Astrocyte (in vitro differentiated cells and primary cell): Measurements from ENCODE around the gene TSHZ1. TPM values are rescaled to one million over a fixed set of nuclear protein-coding genes. Genes with fewer than 3 reads are reported as not detected.

Experiments used
- DNase-seq: peaks from one replicate; pipeline ENCODE4 v3.0.0-alpha.2; 2010; ENCODE audit warnings: low read depth
- FAIRE-seq: peaks from 2 replicates; lab custom pipeline; 2011; peaks lifted over from hg19 to GRCh38; lab: Jason Lieb, UNC
- H2AFZ ChIP-seq: 2 replicates; pipeline ENCODE4 v1.6.0; 2012; ENCODE audit warnings: low read depth, low read length, inconsistent platforms
- H3K27ac ChIP-seq: 2 replicates; pipeline ENCODE4 v1.5.1; 2011; ENCODE audit warnings: low read depth, low read length, inconsistent platforms
- H3K27me3 ChIP-seq: 2 replicates; pipeline ENCODE4 v1.6.0; 2011; ENCODE audit warnings: low read length, inconsistent platforms; ENCODE audit not compliant: insufficient read depth
- H3K36me3 ChIP-seq: 2 replicates; pipeline ENCODE4 v1.5.1; 2011; ENCODE audit warnings: low read length, inconsistent platforms; ENCODE audit not compliant: insufficient read depth
- H3K4me1 ChIP-seq: 2 replicates; pipeline ENCODE4 v1.5.1; 2011; ENCODE audit warnings: low read length, inconsistent platforms; ENCODE audit not compliant: insufficient read depth
- H3K4me2 ChIP-seq: 2 replicates; pipeline ENCODE4 v1.6.0; 2012; ENCODE audit warnings: low read length, inconsistent platforms
- H3K4me3 ChIP-seq: 2 replicates; pipeline ENCODE4 v1.5.1; 2011; ENCODE audit warnings: low read depth, mild to moderate bottlenecking, low read length, inconsistent platforms; ENCODE audit not compliant: insufficient read depth
- H3K79me2 ChIP-seq: 2 replicates; pipeline ENCODE4 v1.6.0; 2012; ENCODE audit warnings: mild to moderate bottlenecking, low read length, inconsistent platforms; ENCODE audit not compliant: insufficient read depth
- H3K9ac ChIP-seq: 2 replicates; pipeline ENCODE4 v1.6.0; 2012; ENCODE audit warnings: mild to moderate bottlenecking, low read length, inconsistent platforms
- H3K9me3 ChIP-seq: 2 replicates; pipeline ENCODE4 v1.5.1; 2012; ENCODE audit warnings: low read depth, mild to moderate bottlenecking, low read length, inconsistent platforms; ENCODE audit not compliant: insufficient read depth
- H4K20me1 ChIP-seq: 2 replicates; pipeline ENCODE4 v1.6.0; 2012; ENCODE audit warnings: low read length, inconsistent platforms; ENCODE audit not compliant: insufficient read depth
- H3K27ac Mint-ChIP-seq: one replicate; pipeline ENCODE4 v1.8.0; 2021; ENCODE audit warnings: mild to moderate bottlenecking, mixed read lengths; ENCODE audit not compliant: unreplicated experiment
- H3K27me3 Mint-ChIP-seq: one replicate; pipeline ENCODE4 v1.8.0; 2021; ENCODE audit warnings: low read depth, mixed read lengths; ENCODE audit not compliant: unreplicated experiment
- H3K36me3 Mint-ChIP-seq: one replicate; pipeline ENCODE4 v1.8.0; 2021; ENCODE audit warnings: low read depth, mixed read lengths; ENCODE audit not compliant: unreplicated experiment
- H3K4me1 Mint-ChIP-seq: one replicate; pipeline ENCODE4 v1.8.0; 2021; ENCODE audit warnings: low read depth, mixed read lengths; ENCODE audit not compliant: unreplicated experiment
- H3K4me3 Mint-ChIP-seq: one replicate; pipeline ENCODE4 v1.8.0; 2021; ENCODE audit warnings: mild to moderate bottlenecking, moderate library complexity, mixed read lengths; ENCODE audit not compliant: unreplicated experiment
- H3K9me3 Mint-ChIP-seq: one replicate; pipeline ENCODE4 v1.8.0; 2021; ENCODE audit warnings: mild to moderate bottlenecking, mixed read lengths; ENCODE audit not compliant: unreplicated experiment
- EZH2 ChIP-seq: IDR thresholded peaks from 2 replicates; pipeline ENCODE4 v1.6.1; 2012; ENCODE audit warnings: mild to moderate bottlenecking, low read length, inconsistent platforms; ENCODE audit not compliant: insufficient read depth
- total RNA-seq: library from RNA; stranded (reverse); gene quantifications from 2 replicates; pipeline ENCODE4 v1.2.1, GENCODE V29; 2021
- TF ChIP-seq, protein P1 (sequence below): IDR thresholded peaks from 2 replicates; pipeline ENCODE4 v1.5.1; 2011; ENCODE audit warnings: low read depth, mild to moderate bottlenecking, inconsistent platforms, low read length, moderate library complexity; ENCODE audit not compliant: insufficient read depth

The TSHZ1 gene
- total RNA-seq, 1 donor from 2014 or later: 2.9 TPM

GRCh38 chr18:75282746-75283145 is 72.1 kb downstream of the TSHZ1 start:
- Histone ChIP-seq H4K20me1 (no peaks in the 10 kb centered on the region), H3K4me2 (no peak overlapping the region), H3K27me3 (no peaks in the 10 kb centered on the region), H2AFZ (no peak overlapping the region), H3K27ac (no peak overlapping the region), H3K9ac (no peak overlapping the region), H3K4me1 (no peaks in the 10 kb centered on the region), H3K79me2 (no peaks in the 10 kb centered on the region), H3K4me3 (no peak overlapping the region), H3K36me3 (no peaks in the 10 kb centered on the region), H3K9me3 (no peaks in the 10 kb centered on the region)
- no peak for TF ChIP-seq EZH2
- TF ChIP-seq, protein P1, sequence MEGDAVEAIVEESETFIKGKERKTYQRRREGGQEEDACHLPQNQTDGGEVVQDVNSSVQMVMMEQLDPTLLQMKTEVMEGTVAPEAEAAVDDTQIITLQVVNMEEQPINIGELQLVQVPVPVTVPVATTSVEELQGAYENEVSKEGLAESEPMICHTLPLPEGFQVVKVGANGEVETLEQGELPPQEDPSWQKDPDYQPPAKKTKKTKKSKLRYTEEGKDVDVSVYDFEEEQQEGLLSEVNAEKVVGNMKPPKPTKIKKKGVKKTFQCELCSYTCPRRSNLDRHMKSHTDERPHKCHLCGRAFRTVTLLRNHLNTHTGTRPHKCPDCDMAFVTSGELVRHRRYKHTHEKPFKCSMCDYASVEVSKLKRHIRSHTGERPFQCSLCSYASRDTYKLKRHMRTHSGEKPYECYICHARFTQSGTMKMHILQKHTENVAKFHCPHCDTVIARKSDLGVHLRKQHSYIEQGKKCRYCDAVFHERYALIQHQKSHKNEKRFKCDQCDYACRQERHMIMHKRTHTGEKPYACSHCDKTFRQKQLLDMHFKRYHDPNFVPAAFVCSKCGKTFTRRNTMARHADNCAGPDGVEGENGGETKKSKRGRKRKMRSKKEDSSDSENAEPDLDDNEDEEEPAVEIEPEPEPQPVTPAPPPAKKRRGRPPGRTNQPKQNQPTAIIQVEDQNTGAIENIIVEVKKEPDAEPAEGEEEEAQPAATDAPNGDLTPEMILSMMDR: no peak
- Mint-ChIP-seq H3K4me1 (peaks cover 5% of the 10 kb centered on the region), H3K9me3 (no peaks in the 10 kb centered on the region), H3K27ac (no peak overlapping the region), H3K36me3 (peaks cover 7% of the 10 kb centered on the region), H3K27me3 (no peaks in the 10 kb centered on the region), H3K4me3 (no peak overlapping the region)
- FAIRE-seq (no peak), DNase-seq (no peak)

GRCh38 chr18:75283731-75284130 is 73.1 kb downstream of the TSHZ1 start:
- no peaks in the 10 kb centered on the region for H3K4me1 ChIP-seq
- H3K9ac ChIP-seq: no peak overlapping the region
- H4K20me1 ChIP-seq: no peaks in the 10 kb centered on the region
- H3K9me3 ChIP-seq: no peaks in the 10 kb centered on the region
- no peaks in the 10 kb centered on the region for H3K27me3 ChIP-seq
- FAIRE-seq: no peak
- no peak overlapping the region for H3K27ac ChIP-seq
- no peak for DNase-seq
- Mint-ChIP-seq H3K4me3 (no peak overlapping the region), H3K4me1 (peaks cover 5% of the 10 kb centered on the region), H3K9me3 (no peaks in the 10 kb centered on the region), H3K27me3 (no peaks in the 10 kb centered on the region), H3K27ac (no peak overlapping the region), H3K36me3 (peaks cover 7% of the 10 kb centered on the region)
- no peaks in the 10 kb centered on the region for H3K79me2 ChIP-seq
- no peak overlapping the region for H3K4me3 ChIP-seq
- no peak for TF ChIP-seq EZH2
- TF ChIP-seq, protein P1: no peak
- H3K36me3 ChIP-seq: no peaks in the 10 kb centered on the region
- no peak overlapping the region for H3K4me2 ChIP-seq
- no peak overlapping the region for H2AFZ ChIP-seq

- Mint-ChIP-seq H3K4me1 (peaks cover 5% of the 10 kb centered on the region), H3K36me3 (peaks cover 7% of the 10 kb centered on the region), H3K9me3 (no peaks in the 10 kb centered on the region), H3K27ac (peak overlapping the region; percentile 44), H3K4me3 (no peak overlapping the region), H3K27me3 (no peaks in the 10 kb centered on the region)
- DNase-seq: no peak
- H3K9me3 ChIP-seq: no peaks in the 10 kb centered on the region
- no peaks in the 10 kb centered on the region for H4K20me1 ChIP-seq
- no peak overlapping the region for H3K27ac ChIP-seq
- no peak for FAIRE-seq
- no peak overlapping the region for H3K9ac ChIP-seq
- H3K36me3 ChIP-seq: no peaks in the 10 kb centered on the region
- no peak overlapping the region for H3K4me2 ChIP-seq
- no peaks in the 10 kb centered on the region for H3K79me2 ChIP-seq
- TF ChIP-seq, protein P1: no peak
- TF ChIP-seq EZH2: no peak
- H3K4me3 ChIP-seq: no peak overlapping the region
- H3K27me3 ChIP-seq: no peaks in the 10 kb centered on the region
- no peak overlapping the region for H2AFZ ChIP-seq
- no peaks in the 10 kb centered on the region for H3K4me1 ChIP-seq
Measured at GRCh38 chr18:75284566-75284965, 74.0 kb downstream of the TSHZ1 start.
